WTC11 (cell line): Measurements from ENCODE around the gene FBXL12. TPM values are rescaled to one million over a fixed set of nuclear protein-coding genes. Genes with fewer than 3 reads are reported as not detected.
"Not testable (repeated sequence)": the region's sequence is repeated elsewhere in the genome, so short reads cannot be mapped to it uniquely, and the experiment has no call there.

Experiments used
- ATAC-seq: fragments of 200-7000 bp; cut with Tn5 transposase; 2 replicates; pipeline ENCODE4 v1.10.0; 2021; ENCODE audit warnings: mild to moderate bottlenecking, moderate library complexity
- CTCF ChIA-PET: fragments of 300-600 bp; sonication (Branson Sonifier 250); formaldehyde crosslinking; loops from one replicate; lab custom pipeline; 2021; ENCODE audit warnings: antibody characterized with exemption; lab: Charles Lee
- POLR2A ChIA-PET: fragments of 350-600 bp; sonication (Branson Sonifier 250); formaldehyde crosslinking; loops from one replicate; lab custom pipeline; 2021; ENCODE audit warnings: antibody characterized with exemption; lab: Charles Lee
- DNase-seq: peaks from one replicate; pipeline ENCODE4 v3.0.0; 2021; ENCODE audit warnings: low spot score
- H3K27ac Mint-ChIP-seq: 2 replicates; pipeline ENCODE4 v1.8.0; 2021; ENCODE audit warnings: mixed read lengths
- H3K27me3 Mint-ChIP-seq: 2 replicates; pipeline ENCODE4 v1.8.0; 2021; ENCODE audit warnings: low read depth, mild to moderate bottlenecking, moderate library complexity, mixed read lengths
- H3K36me3 Mint-ChIP-seq: 2 replicates; pipeline ENCODE4 v1.8.0; 2021; ENCODE audit warnings: mixed read lengths
- H3K4me1 Mint-ChIP-seq: 2 replicates; pipeline ENCODE4 v1.8.0; 2022; ENCODE audit warnings: mixed read lengths
- H3K4me3 Mint-ChIP-seq: 2 replicates; pipeline ENCODE4 v1.8.0; 2021; ENCODE audit warnings: mild to moderate bottlenecking, moderate library complexity, mixed read lengths
- H3K9me3 Mint-ChIP-seq: 2 replicates; pipeline ENCODE4 v1.8.0; 2021; ENCODE audit warnings: mixed read lengths
- CREM ChIP-seq: sonication (generic); formaldehyde crosslinking; IDR thresholded peaks from 2 replicates; pipeline ENCODE4 v1.8.1; 2022; ENCODE audit warnings: mild to moderate bottlenecking, missing genetic modification reagents, moderate library complexity
- EMX1 ChIP-seq: fragments of 250-450 bp; sonication (Bioruptor Pico); IDR thresholded peaks from 2 replicates; pipeline ENCODE4 v1.8.0; 2021; ENCODE audit warnings: mild to moderate bottlenecking
- GRHL2 ChIP-seq: fragments of 250-450 bp; sonication (Bioruptor Pico); IDR thresholded peaks from 2 replicates; pipeline ENCODE4 v1.8.0; 2022; ENCODE audit warnings: mild to moderate bottlenecking, moderate library complexity; ENCODE audit not compliant: insufficient replicate concordance, severe bottlenecking
- KAT7 ChIP-seq: sonication (generic); formaldehyde crosslinking; IDR thresholded peaks from 2 replicates; pipeline ENCODE4 v1.8.1; 2023; ENCODE audit warnings: missing genetic modification reagents, mild to moderate bottlenecking, borderline replicate concordance
- NFATC4 ChIP-seq: fragments of 250-450 bp; sonication (Bioruptor Pico); IDR thresholded peaks from 2 replicates; pipeline ENCODE4 v1.9.0; 2021; ENCODE audit warnings: mild to moderate bottlenecking
- PRDM15 ChIP-seq: sonication (generic); formaldehyde crosslinking; IDR thresholded peaks from 2 replicates; pipeline ENCODE4 v1.8.0; 2022; ENCODE audit warnings: missing genetic modification reagents
- PREB ChIP-seq: sonication (generic); formaldehyde crosslinking; IDR thresholded peaks from 2 replicates; pipeline ENCODE4 v1.8.1; 2022; ENCODE audit warnings: mild to moderate bottlenecking, missing genetic modification reagents, moderate library complexity, borderline replicate concordance
- SP1 ChIP-seq: sonication (generic); formaldehyde crosslinking; conservative IDR thresholded peaks from 2 replicates; pipeline ENCODE4 v1.8.1; 2022; ENCODE audit warnings: missing genetic modification reagents
- TEAD4 ChIP-seq: sonication (generic); formaldehyde crosslinking; IDR thresholded peaks from 2 replicates; pipeline ENCODE4 v1.8.0; 2022; ENCODE audit warnings: mild to moderate bottlenecking, missing genetic modification reagents
- USF2 ChIP-seq: sonication (generic); formaldehyde crosslinking; IDR thresholded peaks from 2 replicates; pipeline ENCODE4 v1.8.1; 2023; ENCODE audit warnings: mild to moderate bottlenecking, missing genetic modification reagents, moderate library complexity
- ZBTB21 ChIP-seq: sonication (generic); formaldehyde crosslinking; IDR thresholded peaks from 2 replicates; pipeline ENCODE4 v1.8.1; 2023; ENCODE audit warnings: mild to moderate bottlenecking, missing genetic modification reagents, borderline replicate concordance
- ZNF138 ChIP-seq: sonication (generic); formaldehyde crosslinking; conservative IDR thresholded peaks from 2 replicates; pipeline ENCODE4 v1.8.1; 2022; ENCODE audit warnings: mild to moderate bottlenecking, moderate library complexity, missing genetic modification reagents
- ZNF423 ChIP-seq: fragments of 250-450 bp; sonication (Bioruptor Pico); IDR thresholded peaks from 2 replicates; pipeline ENCODE4 v2.1.2; 2022; ENCODE audit warnings: mild to moderate bottlenecking, moderate library complexity
- total RNA-seq: library from RNA; stranded (reverse); gene quantifications from 3 replicates; pipeline ENCODE4 v1.2.3, GENCODE V29; 2021
- TF ChIP-seq, protein P1 (sequence below): sonication (generic); formaldehyde crosslinking; IDR thresholded peaks from 2 replicates; pipeline ENCODE4 v1.8.0; 2022; ENCODE audit warnings: mild to moderate bottlenecking, missing genetic modification reagents
- TF ChIP-seq, protein P2 (sequence below): fragments of 250-450 bp; sonication (Bioruptor Pico); conservative IDR thresholded peaks from 2 replicates; pipeline ENCODE4 v1.9.0; 2021; ENCODE audit warnings: mild to moderate bottlenecking

FBXL12 gene
- total RNA-seq, 1 experiment from 2014 or later = 37.6 TPM

- Mint-ChIP-seq H3K4me3 (no peak overlapping the region), H3K36me3 (peaks cover 8% of the 10 kb centered on the region; the same call in 1 of the 2 replicates), H3K4me1 (peaks cover 15% of the 10 kb centered on the region), H3K27ac (peak overlapping the region; percentile 85; the same call in 1 of the 2 replicates), H3K9me3 (no peaks in the 10 kb centered on the region), H3K27me3 (no peaks in the 10 kb centered on the region)
- POLR2A ChIA-PET = no interaction called here
- TF ChIP-seq GRHL2 (CRISPR knock-in tag) (no peak), CREM (CRISPR knock-in tag) (no peak), ZNF423 (no peak), KAT7 (no peak), ZNF138 (CRISPR knock-in tag) (no peak), PREB (CRISPR knock-in tag) (no peak), EMX1 (CRISPR knock-in tag) (no peak)
- DNase-seq (no peak), ATAC-seq (no peak)
- CTCF ChIA-PET = no interaction called here
These were observed 4.9 kb upstream of the FBXL12 start for GRCh38 chr19:9823816-9824215.

DNA sequence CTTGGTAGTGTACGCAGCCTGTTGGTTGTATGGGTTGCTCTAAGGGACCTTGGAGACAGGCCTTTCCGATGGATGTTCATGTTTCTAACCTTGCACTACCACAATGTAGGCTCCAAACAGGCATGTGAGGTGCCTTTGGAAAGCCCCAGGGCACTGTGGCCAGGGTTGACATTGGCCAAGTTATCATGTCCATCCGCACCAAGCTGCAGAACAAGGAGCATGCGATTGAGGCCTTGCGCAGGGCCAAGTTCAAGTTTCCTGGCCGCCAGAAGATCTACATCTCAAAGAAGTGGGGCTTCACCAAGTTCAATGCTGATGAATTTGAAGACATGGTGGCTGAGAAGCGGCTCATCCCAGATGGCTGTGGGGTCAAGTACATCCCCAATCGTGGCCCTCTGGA, 1.2 kb upstream of the FBXL12 start:
- H3K9me3 Mint-ChIP-seq = peaks cover 14% of the 10 kb centered on the region
- DNase-seq, H3K27me3 Mint-ChIP-seq, ATAC-seq, CTCF ChIA-PET: not testable (repeated sequence)
- peaks cover 16% of the 10 kb centered on the region for H3K4me1 Mint-ChIP-seq
- POLR2A ChIA-PET = interaction anchor here (0.7 kb wide), 1 partner anchor 194 kb away, joined by 3 read pairs; no protein-coding TSS in a partner anchor
- H3K36me3 Mint-ChIP-seq = peaks cover 21% of the 10 kb centered on the region
- H3K27ac Mint-ChIP-seq = peak overlapping the region; percentile 97
- peak overlapping the region; percentile 64 for H3K4me3 Mint-ChIP-seq

DNA sequence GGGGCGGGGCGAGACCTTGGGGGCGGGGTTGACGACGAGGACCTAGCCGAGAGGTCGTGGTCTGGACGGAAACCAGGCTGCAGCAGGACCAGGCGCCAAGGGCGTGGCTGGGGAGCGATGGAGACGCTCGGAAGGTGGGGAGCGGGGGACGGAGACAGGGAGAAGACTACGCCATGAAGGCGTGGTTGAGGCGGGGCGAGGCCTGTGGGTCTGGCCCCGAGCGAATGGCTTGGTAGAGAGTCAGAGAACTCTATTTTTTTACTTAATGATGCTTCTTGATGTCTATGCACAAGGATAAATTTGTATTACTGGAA, 674 bp upstream of the FBXL12 start:
- no peaks in the 10 kb centered on the region for H3K27me3 Mint-ChIP-seq
- peak overlapping the region; percentile 97 for H3K27ac Mint-ChIP-seq
- peak overlapping the region; percentile 64 for H3K4me3 Mint-ChIP-seq
- TF ChIP-seq PRDM15 (CRISPR knock-in tag) (peak; percentile 78), USF2 (CRISPR knock-in tag) (no peak)
- DNase-seq (no peak), ATAC-seq (peak; percentile 83)
- peaks cover 25% of the 10 kb centered on the region for H3K36me3 Mint-ChIP-seq
- peaks cover 18% of the 10 kb centered on the region for H3K9me3 Mint-ChIP-seq
- peaks cover 16% of the 10 kb centered on the region for H3K4me1 Mint-ChIP-seq
- POLR2A ChIA-PET = interaction anchor here (0.7 to 1.6 kb wide), 4 partner anchors 16 to 193 kb away, joined by 3 to 5 read pairs (median 3); partner anchors contain the start of gene PIN1
- CTCF ChIA-PET = interaction anchor here (1.0 kb wide), 1 partner anchor 16 kb away, joined by 3 read pairs; the partner anchor contains the start of gene PIN1

DNA sequence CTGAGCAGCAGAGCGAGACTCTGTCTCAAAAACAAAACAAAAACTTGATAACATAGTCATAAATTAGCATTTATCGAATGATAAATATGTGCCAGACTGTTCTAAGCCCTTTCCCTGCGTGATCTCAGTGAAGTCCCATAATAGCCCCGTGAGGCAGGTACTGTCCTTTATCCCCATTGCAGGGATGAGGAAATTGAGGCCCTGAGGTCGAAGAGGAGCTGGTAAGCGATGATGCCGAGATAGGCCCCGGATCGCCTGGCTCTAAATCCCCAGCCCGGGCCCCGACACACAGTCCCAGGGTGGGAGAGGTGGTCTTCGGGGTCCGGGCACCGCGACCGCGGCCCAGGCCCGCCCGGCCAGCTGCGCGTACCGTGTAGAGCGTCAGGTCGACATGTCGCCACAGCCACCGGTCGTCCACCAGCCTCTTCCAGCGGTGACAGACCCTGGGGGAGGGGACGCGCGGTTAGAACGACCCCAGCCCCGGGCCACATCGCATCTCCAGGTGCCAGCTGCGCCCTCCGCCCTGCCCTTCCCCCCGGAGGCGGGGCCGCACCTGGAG, 625 bp downstream of the FBXL12 start:
- peaks cover 30% of the 10 kb centered on the region for H3K36me3 Mint-ChIP-seq
- ATAC-seq = no peak
- CTCF ChIA-PET = interaction anchor here (1.0 kb wide), 1 partner anchor 17 kb away, joined by 3 read pairs; the partner anchor contains the start of gene PIN1
- TF ChIP-seq SP1 (CRISPR knock-in tag) (0 out of 2 replicates have a peak, but pooled peaks have one; percentile 8), ZBTB21 (0 out of 2 replicates have a peak, but pooled peaks have one; percentile 41), TEAD4 (CRISPR knock-in tag) (no peak), NFATC4 (no peak)
- TF ChIP-seq, protein P1, sequence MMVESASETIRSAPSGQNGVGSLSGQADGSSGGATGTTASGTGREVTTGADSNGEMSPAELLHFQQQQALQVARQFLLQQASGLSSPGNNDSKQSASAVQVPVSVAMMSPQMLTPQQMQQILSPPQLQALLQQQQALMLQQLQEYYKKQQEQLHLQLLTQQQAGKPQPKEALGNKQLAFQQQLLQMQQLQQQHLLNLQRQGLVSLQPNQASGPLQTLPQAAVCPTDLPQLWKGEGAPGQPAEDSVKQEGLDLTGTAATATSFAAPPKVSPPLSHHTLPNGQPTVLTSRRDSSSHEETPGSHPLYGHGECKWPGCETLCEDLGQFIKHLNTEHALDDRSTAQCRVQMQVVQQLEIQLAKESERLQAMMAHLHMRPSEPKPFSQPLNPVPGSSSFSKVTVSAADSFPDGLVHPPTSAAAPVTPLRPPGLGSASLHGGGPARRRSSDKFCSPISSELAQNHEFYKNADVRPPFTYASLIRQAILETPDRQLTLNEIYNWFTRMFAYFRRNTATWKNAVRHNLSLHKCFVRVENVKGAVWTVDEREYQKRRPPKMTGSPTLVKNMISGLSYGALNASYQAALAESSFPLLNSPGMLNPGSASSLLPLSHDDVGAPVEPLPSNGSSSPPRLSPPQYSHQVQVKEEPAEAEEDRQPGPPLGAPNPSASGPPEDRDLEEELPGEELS (CRISPR knock-in tag) = 0 out of 2 replicates have a peak, but pooled peaks have one; percentile 65
- TF ChIP-seq, protein P2, sequence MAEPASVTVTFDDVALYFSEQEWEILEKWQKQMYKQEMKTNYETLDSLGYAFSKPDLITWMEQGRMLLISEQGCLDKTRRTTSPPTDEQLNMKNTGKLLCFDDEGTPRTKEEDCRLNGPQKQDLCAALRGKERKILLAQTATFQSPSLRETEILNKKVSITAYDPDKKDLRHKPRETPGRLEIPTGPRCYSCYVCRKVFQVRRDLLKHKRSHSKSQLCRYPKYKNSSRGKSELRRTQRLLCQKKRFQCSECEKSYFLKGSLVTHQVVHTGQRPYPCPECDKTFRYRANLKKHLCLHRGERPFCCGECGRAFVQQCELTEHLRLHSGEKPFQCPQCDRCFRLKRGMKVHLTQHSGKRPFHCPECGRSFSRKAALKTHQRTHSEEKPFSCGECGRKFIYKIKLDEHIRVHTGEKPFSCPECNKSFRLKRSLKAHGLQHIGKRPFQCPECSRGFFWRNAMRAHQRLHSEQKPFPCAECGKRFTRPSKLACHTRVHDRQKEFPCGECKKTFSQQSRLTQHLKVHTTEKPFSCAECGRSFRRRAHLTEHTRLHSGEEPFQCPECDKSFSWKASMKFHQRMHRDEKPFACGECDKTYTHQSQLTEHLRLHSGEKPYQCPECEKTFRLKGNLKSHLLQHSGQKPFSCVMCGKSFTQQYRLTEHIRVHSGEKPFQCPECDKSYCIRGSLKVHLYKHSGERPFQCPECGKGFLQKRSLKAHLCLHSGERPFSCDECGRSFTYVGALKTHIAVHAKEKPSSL (CRISPR knock-in tag) = no peak

More for the DNA sequence above, 625 bp downstream of the FBXL12 start:
- H3K4me3 Mint-ChIP-seq = peak overlapping the region; percentile 90
- DNase-seq = no peak
- H3K4me1 Mint-ChIP-seq = peaks cover 16% of the 10 kb centered on the region
- H3K27ac Mint-ChIP-seq = peak overlapping the region; percentile 93
- peaks cover 21% of the 10 kb centered on the region for H3K9me3 Mint-ChIP-seq
- no peaks in the 10 kb centered on the region for H3K27me3 Mint-ChIP-seq
- POLR2A ChIA-PET = interaction anchor here (0.6 to 1.6 kb wide), 5 partner anchors 17 to 712 kb away, joined by 3 to 8 read pairs (median 3); partner anchors contain the start of gene PIN1
